GM12864 (cell line): Measurements from ENCODE around the gene DENND1A.

ENCODE experiments used
- DNase-seq: peaks from one replicate; pipeline ENCODE4 v3.0.0-alpha.2; 2011; ENCODE audit warnings: low read depth
- H3K4me3 ChIP-seq: 2 replicates; pipeline ENCODE4 v1.5.1; 2011; ENCODE audit warnings: mild to moderate bottlenecking, low read depth, low read length, control low read depth
- CTCF ChIP-seq: IDR thresholded peaks from 2 replicates; pipeline ENCODE4 v1.5.1; 2011; ENCODE audit warnings: low read depth, mild to moderate bottlenecking, moderate library complexity, low read length, control low read depth, inconsistent platforms; ENCODE audit errors: missing control alignments

The DENND1A gene

GRCh38 chr9:123357743-123358059 is 572.2 kb downstream of the DENND1A start:
- no peak for TF ChIP-seq CTCF
- no peak overlapping the region for H3K4me3 ChIP-seq
- DNase-seq: no peak

- DNase-seq: no peak
- TF ChIP-seq CTCF: no peak
- H3K4me3 ChIP-seq: no peak overlapping the region
Observed at GRCh38 chr9:123356851-123357742, 572.8 kb downstream of the DENND1A start.

- no peak for TF ChIP-seq CTCF
- no peak for DNase-seq
- no peak within 1 kb of the TSS for H3K4me3 ChIP-seq
Observed at GRCh38 chr9:123355761-123356431, 574.0 kb downstream of the DENND1A start, which contains the start of gene CRB2. TSS of gene CRB2 (plus strand) at chr9:123356197. CDS start at chr9:123356261, 64 bp downstream.

- no peak for TF ChIP-seq CTCF
- no peak for DNase-seq
- no peak overlapping the region for H3K4me3 ChIP-seq
Observed at GRCh38 chr9:123354806-123355508, 575.0 kb downstream of the DENND1A start.

GRCh38 chr9:123353984-123354591 is 575.8 kb downstream of the DENND1A start:
- no peak for DNase-seq
- no peak overlapping the region for H3K4me3 ChIP-seq
- TF ChIP-seq CTCF: peak; percentile 83

- no peak for DNase-seq
- no peak for TF ChIP-seq CTCF
- H3K4me3 ChIP-seq: no peak overlapping the region
Observed at GRCh38 chr9:123353041-123353440, 576.9 kb downstream of the DENND1A start.
